Adipocyte (in vitro differentiated cells): Measurements from ENCODE around the gene SSX2B.
"Not testable (repeated sequence)": the region's sequence is repeated elsewhere in the genome, so short reads cannot be mapped to it uniquely, and the experiment has no call there.

Source experiments
- DNase-seq: peaks from one replicate; pipeline ENCODE4 v3.0.0-alpha.2; 2015; ENCODE audit warnings: low read depth
- H3K27me3 ChIP-seq: replicated peaks from 2 replicates; pipeline ENCODE4 v1.7.0; 2013; ENCODE audit warnings: mild to moderate bottlenecking, low read length, moderate library complexity; ENCODE audit not compliant: control insufficient read depth, insufficient read depth
- H3K36me3 ChIP-seq: 2 replicates; pipeline ENCODE4 v1.7.0; 2013; ENCODE audit warnings: low read length, mild to moderate bottlenecking, moderate library complexity; ENCODE audit not compliant: control insufficient read depth, insufficient read depth, severe bottlenecking
- H3K4me1 ChIP-seq: 2 replicates; pipeline ENCODE4 v1.7.0; 2013; ENCODE audit warnings: mild to moderate bottlenecking, low read length, moderate library complexity; ENCODE audit not compliant: control insufficient read depth, insufficient read depth
- H3K4me3 ChIP-seq: 2 replicates; pipeline ENCODE4 v1.7.0; 2013; ENCODE audit warnings: mild to moderate bottlenecking, low read length, moderate library complexity
- H3K9ac ChIP-seq: 2 replicates; pipeline ENCODE4 v1.7.0; 2013; ENCODE audit warnings: mild to moderate bottlenecking, low read length, moderate library complexity
- H3K9me3 ChIP-seq: 2 replicates; pipeline ENCODE4 v1.7.0; 2013; ENCODE audit warnings: mild to moderate bottlenecking, low read length, moderate library complexity; ENCODE audit not compliant: control insufficient read depth

SSX2B gene

DNA sequence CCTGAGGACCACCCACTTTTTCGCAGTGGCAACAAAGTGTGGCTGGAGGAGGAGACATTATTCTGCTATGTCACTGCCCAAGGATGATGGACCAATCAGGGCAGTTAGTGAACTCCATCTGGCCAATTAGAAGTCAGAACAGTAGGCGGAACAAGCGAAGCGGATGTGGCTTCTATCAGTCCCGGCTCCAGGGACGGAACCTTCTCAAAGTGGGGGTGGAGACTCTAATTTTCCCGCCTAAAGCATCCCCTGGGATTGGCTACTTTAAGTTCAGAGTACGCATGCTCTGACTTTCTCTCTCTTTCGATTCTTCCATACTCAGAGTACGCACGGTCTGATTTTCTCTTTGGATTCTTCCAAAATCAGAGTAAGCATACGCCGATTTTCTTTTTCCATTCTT lies at the start of gene SSX2B:
SSX2B (plus strand) TSS at position 301 of the 400 bp plus-strand sequence. CDS start 1,429 bp downstream, outside the sequence.
- H3K9me3 ChIP-seq, DNase-seq, H3K27me3 ChIP-seq, H3K9ac ChIP-seq, H3K4me3 ChIP-seq, H3K4me1 ChIP-seq, H3K36me3 ChIP-seq: not testable (repeated sequence)

- H3K36me3 ChIP-seq, H3K4me3 ChIP-seq, H3K4me1 ChIP-seq, DNase-seq, H3K27me3 ChIP-seq, H3K9ac ChIP-seq, H3K9me3 ChIP-seq: not testable (repeated sequence)
Observed at GRCh38 chrX:52707078-52707477, 44.0 kb upstream of the SSX2B start, which contains the start of gene SSX2. SSX2 (minus strand) TSS chrX:52707178; CDS start chrX:52705749, 1,429 bp downstream.

DNA sequence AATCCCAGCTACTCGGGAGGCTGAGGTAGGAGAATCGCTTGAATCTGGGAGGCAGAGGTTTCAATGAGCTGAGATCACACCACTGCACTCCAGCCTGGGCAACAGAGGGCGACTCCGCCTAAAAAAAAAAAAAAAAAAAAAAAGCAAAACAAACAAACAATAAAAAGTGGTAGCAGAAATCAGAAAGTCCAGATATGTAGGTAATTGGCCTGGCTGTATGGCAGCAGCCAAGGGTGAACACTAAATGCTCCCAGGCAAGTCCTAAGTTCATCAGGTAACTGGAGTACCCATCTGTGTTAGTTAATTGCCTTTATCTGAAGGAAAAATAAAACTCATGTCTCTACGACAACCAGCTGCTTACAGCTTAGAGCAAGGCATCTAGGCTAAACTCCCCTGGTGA lies 14.9 kb downstream of the SSX2B start:
- H3K36me3 ChIP-seq, H3K4me1 ChIP-seq, H3K9me3 ChIP-seq, H3K9ac ChIP-seq, DNase-seq, H3K4me3 ChIP-seq, H3K27me3 ChIP-seq: not testable (repeated sequence)

DNA sequence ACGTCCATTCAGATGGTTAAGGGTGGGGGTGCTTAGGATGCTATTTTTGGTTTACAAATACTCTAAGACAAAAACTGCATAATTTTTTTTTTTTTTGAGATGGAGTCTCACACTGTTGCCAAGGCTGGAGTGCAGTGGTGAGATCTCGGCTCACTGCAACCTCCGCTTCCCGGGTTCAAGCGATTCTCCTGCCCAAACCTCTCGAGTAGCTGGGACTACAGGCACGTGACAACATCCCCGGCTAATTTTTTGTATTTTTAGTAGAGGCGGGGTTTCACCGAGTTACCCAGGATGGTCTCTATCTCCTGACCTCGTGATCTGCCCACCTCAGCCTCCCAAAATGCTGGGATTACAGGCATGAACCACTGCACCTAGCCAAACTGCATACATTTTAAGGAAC lies 22.5 kb downstream of the SSX2B start:
- H3K4me3 ChIP-seq, H3K4me1 ChIP-seq, H3K27me3 ChIP-seq, H3K9ac ChIP-seq, DNase-seq, H3K9me3 ChIP-seq, H3K36me3 ChIP-seq: not testable (repeated sequence)

DNA sequence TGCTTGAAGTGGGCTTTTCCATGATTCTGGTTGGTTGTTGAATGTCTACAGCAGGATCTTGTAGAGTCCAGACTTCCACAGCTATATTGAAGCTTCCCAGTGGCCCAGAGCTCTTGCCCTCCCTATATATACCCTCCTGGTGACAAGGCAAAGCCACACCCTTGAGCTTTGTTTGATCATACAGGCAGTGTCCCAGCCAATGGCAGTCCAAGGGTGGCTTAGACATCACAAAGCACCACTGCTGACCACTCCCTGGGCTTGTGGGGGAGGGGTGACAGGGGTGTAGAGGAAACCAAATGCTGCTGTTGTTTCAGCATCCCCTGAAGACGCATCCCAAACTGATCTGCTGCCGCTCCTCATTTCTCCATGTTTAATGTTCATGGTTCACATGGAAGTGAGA lies 46.3 kb downstream of the SSX2B start, which contains the start of gene SPANXN5:
SPANXN5 (minus strand) TSS at position 101 of the 400 bp plus-strand sequence; CDS start at position 22, 79 bp downstream.
- not testable (repeated sequence) for H3K4me1 ChIP-seq, H3K4me3 ChIP-seq, H3K36me3 ChIP-seq, H3K9ac ChIP-seq, DNase-seq
- peaks cover 22% of the 10 kb centered on the region for H3K27me3 ChIP-seq
- peaks cover 15% of the 10 kb centered on the region for H3K9me3 ChIP-seq

DNA sequence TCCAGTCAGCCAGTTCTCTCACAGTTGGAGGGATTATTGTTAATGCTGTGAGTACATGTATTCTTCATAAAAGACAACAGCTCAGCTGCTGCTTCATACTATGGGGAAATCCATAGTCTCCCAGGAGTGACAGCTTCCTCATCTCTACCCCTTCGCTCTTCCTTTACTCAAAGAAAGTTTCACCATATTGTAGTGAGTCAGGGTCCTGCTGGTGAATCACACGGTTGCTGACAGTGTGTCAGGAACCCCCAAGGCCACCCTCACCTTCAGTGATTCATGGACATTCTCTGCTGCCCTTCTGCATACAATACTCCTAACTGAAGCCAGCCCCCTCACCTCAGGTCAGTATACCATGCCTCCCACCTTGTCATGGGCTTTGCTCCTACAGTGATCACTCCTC lies 53.8 kb downstream of the SSX2B start:
- DNase-seq, H3K4me1 ChIP-seq, H3K9ac ChIP-seq, H3K4me3 ChIP-seq, H3K36me3 ChIP-seq, H3K9me3 ChIP-seq: not testable (repeated sequence)
- H3K27me3 ChIP-seq: peaks cover 17% of the 10 kb centered on the region
